ENCODE data around the gene SLC24A5.

DNA sequence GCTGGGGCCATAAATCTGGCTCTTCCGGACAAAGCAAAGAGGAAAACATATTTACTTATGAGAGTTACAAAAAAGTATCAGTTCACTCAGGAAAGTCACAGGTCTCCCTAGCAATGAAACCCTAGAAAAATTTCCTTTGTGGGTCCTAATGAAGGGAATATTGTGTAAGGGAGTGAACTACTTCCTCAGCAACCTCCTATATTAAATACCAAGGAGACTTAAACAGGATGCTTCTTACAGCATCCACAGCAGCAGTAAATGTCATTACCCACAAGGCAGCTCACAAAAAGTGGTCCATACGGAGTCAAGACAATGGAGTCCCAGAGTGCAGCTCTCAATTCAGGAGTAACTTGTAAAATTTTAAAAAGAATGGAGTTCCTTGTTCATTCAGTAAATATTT lies 14.9 kb upstream of the SLC24A5 start:
- TF ChIP-seq CTCF (IDR thresholded peaks at IDR 0.05; ENCODE audit: insufficient read depth, low read length) = no peak
- no peak for TF ChIP-seq POLR2AphosphoS5 (IDR thresholded peaks at IDR 0.05; ENCODE audit: low read depth)

All from HL-60 (cell line).